ENCODE measurements around the gene SLC16A8.

The SLC16A8 gene

DNA sequence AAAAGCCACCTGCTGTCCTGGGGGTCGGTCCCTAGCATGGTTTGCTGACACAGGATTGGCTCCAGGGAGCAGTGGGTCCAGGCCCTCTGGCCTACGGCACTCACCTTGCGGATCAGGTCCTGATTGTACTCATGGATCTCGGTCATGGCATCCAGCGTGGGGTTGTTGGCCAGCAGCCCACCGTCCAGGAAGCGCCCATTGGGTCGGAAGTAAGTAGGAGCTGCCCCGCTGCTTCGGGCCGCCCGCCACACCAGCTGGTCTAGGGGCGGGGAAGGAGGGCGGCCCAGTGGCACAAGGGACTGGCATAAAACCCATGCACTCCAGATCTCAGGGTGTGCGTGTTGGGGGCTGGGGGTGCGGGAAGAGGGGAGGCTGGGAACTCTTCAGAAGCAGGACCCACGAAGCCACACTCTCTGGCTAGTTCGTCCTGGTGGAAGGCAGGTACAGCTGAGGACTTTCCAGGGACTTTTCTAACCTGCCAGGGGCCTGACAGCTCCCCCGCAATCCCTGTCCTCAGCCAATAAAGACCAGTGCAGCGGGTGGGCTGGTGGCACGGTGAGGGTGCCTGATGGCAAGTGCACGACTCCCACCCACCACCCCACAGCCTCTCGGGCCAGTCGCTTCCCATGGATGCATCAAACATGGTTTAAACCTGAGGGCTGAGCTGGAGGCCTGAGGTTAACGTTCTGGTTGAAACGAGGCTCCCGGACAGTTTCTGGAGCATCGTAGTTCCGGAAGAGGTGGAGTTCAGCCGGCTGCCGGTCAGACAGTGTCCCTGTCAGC, 31.6 kb upstream of the SLC16A8 start:
- H3K9ac ChIP-seq (ENCODE audit: low read length): no peak overlapping the region
- no peaks in the 10 kb centered on the region for H3F3A ChIP-seq (ENCODE audit: insufficient read depth, low read length)
- H3K4me1 ChIP-seq (ENCODE audit: insufficient read depth, low read length, severe bottlenecking): no peaks in the 10 kb centered on the region
- H3K9me2 ChIP-seq (ENCODE audit: low read depth, low read length): no peaks in the 10 kb centered on the region
- no peaks in the 10 kb centered on the region for H3K79me2 ChIP-seq (ENCODE audit: insufficient read depth, low read length)
- H2AFZ ChIP-seq (ENCODE audit: low read length): no peak overlapping the region
- no peak overlapping the region for H3K4me2 ChIP-seq (ENCODE audit: low read length)
- no peak overlapping the region for H3K4me3 ChIP-seq (ENCODE audit: low read depth, low read length, poor library complexity, severe bottlenecking)
- no peaks in the 10 kb centered on the region for H3K9me3 ChIP-seq (ENCODE audit: low read length)
- no peaks in the 10 kb centered on the region for H4K20me1 ChIP-seq (ENCODE audit: insufficient read depth, low read length)
- H3K36me3 ChIP-seq (ENCODE audit: insufficient read depth, low read length): no peaks in the 10 kb centered on the region
- no peaks in the 10 kb centered on the region for H3K27me3 ChIP-seq (ENCODE audit: insufficient read depth, low read length)
- no peak overlapping the region for H3K27ac ChIP-seq (ENCODE audit: low read depth, low read length, poor library complexity, severe bottlenecking)
- TF ChIP-seq EZH2 (IDR thresholded peaks at IDR 0.05; ENCODE audit: borderline replicate concordance, low read length): no peak
- TF ChIP-seq, protein P1, sequence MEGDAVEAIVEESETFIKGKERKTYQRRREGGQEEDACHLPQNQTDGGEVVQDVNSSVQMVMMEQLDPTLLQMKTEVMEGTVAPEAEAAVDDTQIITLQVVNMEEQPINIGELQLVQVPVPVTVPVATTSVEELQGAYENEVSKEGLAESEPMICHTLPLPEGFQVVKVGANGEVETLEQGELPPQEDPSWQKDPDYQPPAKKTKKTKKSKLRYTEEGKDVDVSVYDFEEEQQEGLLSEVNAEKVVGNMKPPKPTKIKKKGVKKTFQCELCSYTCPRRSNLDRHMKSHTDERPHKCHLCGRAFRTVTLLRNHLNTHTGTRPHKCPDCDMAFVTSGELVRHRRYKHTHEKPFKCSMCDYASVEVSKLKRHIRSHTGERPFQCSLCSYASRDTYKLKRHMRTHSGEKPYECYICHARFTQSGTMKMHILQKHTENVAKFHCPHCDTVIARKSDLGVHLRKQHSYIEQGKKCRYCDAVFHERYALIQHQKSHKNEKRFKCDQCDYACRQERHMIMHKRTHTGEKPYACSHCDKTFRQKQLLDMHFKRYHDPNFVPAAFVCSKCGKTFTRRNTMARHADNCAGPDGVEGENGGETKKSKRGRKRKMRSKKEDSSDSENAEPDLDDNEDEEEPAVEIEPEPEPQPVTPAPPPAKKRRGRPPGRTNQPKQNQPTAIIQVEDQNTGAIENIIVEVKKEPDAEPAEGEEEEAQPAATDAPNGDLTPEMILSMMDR (IDR thresholded peaks at IDR 0.05; ENCODE audit: low read length): no peak

- H3K36me3 ChIP-seq (ENCODE audit: insufficient read depth, low read length): no peaks in the 10 kb centered on the region
- H3K9ac ChIP-seq (ENCODE audit: low read length): no peak overlapping the region
- H3K4me2 ChIP-seq (ENCODE audit: low read length): no peak overlapping the region
- no peak overlapping the region for H2AFZ ChIP-seq (ENCODE audit: low read length)
- H3K9me2 ChIP-seq (ENCODE audit: low read depth, low read length): no peaks in the 10 kb centered on the region
- no peaks in the 10 kb centered on the region for H4K20me1 ChIP-seq (ENCODE audit: insufficient read depth, low read length)
- no peaks in the 10 kb centered on the region for H3K27me3 ChIP-seq (ENCODE audit: insufficient read depth, low read length)
- no peak overlapping the region for H3K27ac ChIP-seq (ENCODE audit: low read depth, low read length, poor library complexity, severe bottlenecking)
- TF ChIP-seq, protein P1 (IDR thresholded peaks at IDR 0.05; ENCODE audit: low read length): peak; percentile 89
- TF ChIP-seq EZH2 (IDR thresholded peaks at IDR 0.05; ENCODE audit: borderline replicate concordance, low read length): no peak
- H3K9me3 ChIP-seq (ENCODE audit: low read length): no peaks in the 10 kb centered on the region
- no peak overlapping the region for H3K4me3 ChIP-seq (ENCODE audit: low read depth, low read length, poor library complexity, severe bottlenecking)
- H3K4me1 ChIP-seq (ENCODE audit: insufficient read depth, low read length, severe bottlenecking): no peaks in the 10 kb centered on the region
- no peaks in the 10 kb centered on the region for H3K79me2 ChIP-seq (ENCODE audit: insufficient read depth, low read length)
- H3F3A ChIP-seq (ENCODE audit: insufficient read depth, low read length): no peaks in the 10 kb centered on the region
Observed at GRCh38 chr22:38114484-38115398, 30.8 kb upstream of the SLC16A8 start.

DNA sequence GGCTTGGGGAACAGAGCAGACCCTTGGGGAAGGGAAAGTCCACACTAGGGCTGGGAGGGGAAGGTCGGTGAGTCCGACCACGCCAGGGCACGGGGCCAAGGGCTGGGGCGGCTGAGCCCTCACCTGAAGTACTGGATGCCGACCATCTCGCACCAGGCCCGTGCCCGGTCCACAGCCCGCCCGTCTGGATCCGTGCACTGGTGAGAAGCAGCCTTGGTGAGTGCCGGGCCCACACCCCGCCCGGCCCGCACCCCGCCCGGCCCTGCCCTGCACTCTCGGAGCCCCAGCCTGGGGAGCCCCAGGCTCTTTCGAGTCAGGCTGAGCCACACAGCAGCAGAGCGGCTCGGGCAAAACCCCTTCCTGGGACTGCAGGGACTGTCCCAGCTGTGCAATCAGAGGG, 28.4 kb upstream of the SLC16A8 start:
- TF ChIP-seq EZH2 (IDR thresholded peaks at IDR 0.05; ENCODE audit: borderline replicate concordance, low read length): no peak
- TF ChIP-seq, protein P1 (IDR thresholded peaks at IDR 0.05; ENCODE audit: low read length): no peak
- H3K9me3 ChIP-seq (ENCODE audit: low read length): no peaks in the 10 kb centered on the region
- H3K36me3 ChIP-seq (ENCODE audit: insufficient read depth, low read length): no peaks in the 10 kb centered on the region
- no peaks in the 10 kb centered on the region for H3F3A ChIP-seq (ENCODE audit: insufficient read depth, low read length)
- H3K9me2 ChIP-seq (ENCODE audit: low read depth, low read length): no peaks in the 10 kb centered on the region
- H3K4me2 ChIP-seq (ENCODE audit: low read length): no peak overlapping the region
- H3K9ac ChIP-seq (ENCODE audit: low read length): no peak overlapping the region
- no peak overlapping the region for H2AFZ ChIP-seq (ENCODE audit: low read length)
- no peak overlapping the region for H3K4me3 ChIP-seq (ENCODE audit: low read depth, low read length, poor library complexity, severe bottlenecking)
- no peaks in the 10 kb centered on the region for H3K27me3 ChIP-seq (ENCODE audit: insufficient read depth, low read length)
- no peaks in the 10 kb centered on the region for H3K4me1 ChIP-seq (ENCODE audit: insufficient read depth, low read length, severe bottlenecking)
- H3K79me2 ChIP-seq (ENCODE audit: insufficient read depth, low read length): no peaks in the 10 kb centered on the region
- H3K27ac ChIP-seq (ENCODE audit: low read depth, low read length, poor library complexity, severe bottlenecking): no peak overlapping the region
- H4K20me1 ChIP-seq (ENCODE audit: insufficient read depth, low read length): no peaks in the 10 kb centered on the region

Data from OCI-LY1 (cell line).